Endothelial cell of umbilical vein (primary cell): ENCODE results near the gene LFNG. TPM values are rescaled to one million over a fixed set of nuclear protein-coding genes. Genes with fewer than 3 reads are reported as not detected.

Source experiments
- BruUV-seq: library from RNA; stranded (reverse); fragments of 400-500 nt; replicated peaks from 2 replicates; lab custom pipeline; 2021; lab: Mats Ljungman, UMichigan
- CTCF ChIA-PET: fragments of 300-600, 350-600 bp; sonication (Branson Sonifier 250); formaldehyde crosslinking; loops from one replicate; lab custom pipeline; 2021; ENCODE audit warnings: antibody characterized with exemption, inconsistent platforms; lab: Charles Lee
- POLR2A ChIA-PET: fragments of 300-600, 350-600 bp; sonication (Branson Sonifier 250); formaldehyde crosslinking; loops from one replicate; lab custom pipeline; 2021; ENCODE audit warnings: antibody characterized with exemption, inconsistent platforms; lab: Charles Lee
- DNase-seq: peaks from one replicate; pipeline ENCODE4 v3.0.0-alpha.2; 2011; ENCODE audit warnings: low read depth, low spot score
- FAIRE-seq: peaks from 2 replicates; lab custom pipeline; 2011; peaks lifted over from hg19 to GRCh38; lab: Jason Lieb, UNC
- H2AFZ ChIP-seq: 2 replicates; pipeline ENCODE4 v1.6.0; 2012; ENCODE audit warnings: low read depth, low read length, control low read depth, inconsistent platforms
- H3K27ac ChIP-seq: 2 replicates; pipeline ENCODE4 v1.5.1; 2011; ENCODE audit warnings: low read depth, mild to moderate bottlenecking, control low read depth, low read length, moderate library complexity; ENCODE audit not compliant: insufficient read depth
- H3K27me3 ChIP-seq, 2 experiments: 2 replicates each; pipeline versions ENCODE4 v1.6.0 to v1.6.1; 2011; ENCODE audit warnings: low read length in 2 of 2, mixed read lengths in 1 of 2; ENCODE audit not compliant: control insufficient read depth in 2 of 2, insufficient read depth in 2 of 2
- H3K36me3 ChIP-seq, 2 experiments: 2 replicates in 1 of 2; 3 replicates in 1 of 2; pipeline ENCODE4 v1.5.1; 2011; ENCODE audit warnings: low read length in 2 of 2, mild to moderate bottlenecking in 1 of 2, moderate library complexity in 1 of 2; ENCODE audit not compliant: control insufficient read depth in 2 of 2, insufficient read depth in 2 of 2; ENCODE audit errors: extremely low read depth in 1 of 2
- H3K4me1 ChIP-seq: 3 replicates; pipeline ENCODE4 v1.5.1; 2011; ENCODE audit warnings: mild to moderate bottlenecking, low read length; ENCODE audit not compliant: control insufficient read depth, insufficient read depth; ENCODE audit errors: extremely low read depth
- H3K4me2 ChIP-seq: 2 replicates; pipeline ENCODE4 v1.6.1; 2011; ENCODE audit warnings: low read length, control low read depth, mixed read lengths; ENCODE audit not compliant: insufficient read depth
- H3K4me3 ChIP-seq, 3 experiments: fragments of 200-600 bp in 1 of 3; sonication (generic), shearing (Covaris generic) in 1 of 3; replicated peaks in 1 of 3; 2 replicates each; pipeline ENCODE4 v1.5.1; 2011 to 2016; ENCODE audit warnings: control low read depth in 3 of 3, low read length in 3 of 3, mild to moderate bottlenecking in 2 of 3, inconsistent platforms in 1 of 3, low read depth in 1 of 3, moderate library complexity in 1 of 3; ENCODE audit not compliant: insufficient read depth in 1 of 3
- H3K79me2 ChIP-seq: 2 replicates; pipeline ENCODE4 v1.6.0; 2012; ENCODE audit warnings: low read length, inconsistent platforms; ENCODE audit not compliant: control insufficient read depth, insufficient read depth
- H3K9ac ChIP-seq: replicated peaks from 2 replicates; pipeline ENCODE3; 2011; ENCODE audit warnings: low read length, control low read depth; ENCODE audit not compliant: insufficient read depth; ENCODE audit errors: extremely low read depth
- H3K9me1 ChIP-seq: replicated peaks from 3 replicates; pipeline ENCODE4 v1.6.0; 2011; ENCODE audit warnings: mild to moderate bottlenecking, low read length; ENCODE audit not compliant: control insufficient read depth, insufficient read depth; ENCODE audit errors: extremely low read depth
- H3K9me3 ChIP-seq: replicated peaks from 2 replicates; pipeline ENCODE4 v1.5.1; 2012; ENCODE audit warnings: low read length, inconsistent platforms; ENCODE audit not compliant: control insufficient read depth, insufficient read depth
- H4K20me1 ChIP-seq: replicated peaks from 2 replicates; pipeline ENCODE3; 2011; ENCODE audit warnings: mild to moderate bottlenecking, low read length; ENCODE audit not compliant: control insufficient read depth, insufficient read depth; ENCODE audit errors: extremely low read depth
- EZH2 ChIP-seq: IDR thresholded peaks from 2 replicates; pipeline ENCODE4 v1.6.1; 2012; ENCODE audit warnings: borderline replicate concordance, low read depth, mild to moderate bottlenecking, moderate library complexity, low read length, inconsistent platforms; ENCODE audit not compliant: severe bottlenecking
- FOS ChIP-seq: IDR thresholded peaks from 2 replicates; pipeline ENCODE4 v1.6.1; 2011; ENCODE audit warnings: mild to moderate bottlenecking, low read length, moderate library complexity, borderline replicate concordance; ENCODE audit not compliant: insufficient read depth
- GATA2 ChIP-seq: IDR thresholded peaks from 2 replicates; pipeline ENCODE4 v1.7.0; 2011; ENCODE audit warnings: low read depth, mild to moderate bottlenecking, moderate library complexity, mixed read lengths, low read length; ENCODE audit not compliant: insufficient read length, insufficient read depth
- JUN ChIP-seq: IDR thresholded peaks from 2 replicates; pipeline ENCODE4 v1.6.1; 2011; ENCODE audit warnings: borderline replicate concordance, low read depth; ENCODE audit not compliant: insufficient read length, insufficient read depth
- MYC ChIP-seq: IDR thresholded peaks from one replicate; pipeline ENCODE4 v1.6.1; 2011; ENCODE audit warnings: mild to moderate bottlenecking, low read depth, low read length
- POLR2A ChIP-seq: IDR thresholded peaks from 2 replicates; pipeline ENCODE4 v1.6.1; 2012; ENCODE audit warnings: low read depth, mild to moderate bottlenecking, control low read depth, low read length
- POLR2AphosphoS5 ChIP-seq: IDR thresholded peaks from 2 replicates; pipeline ENCODE4 v1.6.1; 2012; ENCODE audit warnings: low read depth, mild to moderate bottlenecking, control low read depth, low read length, moderate library complexity; ENCODE audit not compliant: insufficient read depth
- dilution Hi-C: fragments of 300-500 bp; cut with MboI; formaldehyde crosslinking; loops from one replicate; pipeline ENCODE4 v1.15.0; 2019; ENCODE audit warnings: low sequenced_read_pairs; ENCODE audit not compliant: extremely low pct_ligation_motif_present
- intact Hi-C: fragments of 100-400 bp; cut with micrococcal nuclease; formaldehyde crosslinking; loops from one replicate; pipeline ENCODE4 v1.10.0; 2022
- polyA plus RNA-seq, 4 experiments: library from polyadenylated mRNA; depleted of rRNA in 3 of 4; stranded (reverse) in 3 of 4; unstranded in 1 of 4; fragments of >200 nt; gene quantifications; 2 replicates each; pipeline versions ENCODE4 v1.2.1 to v1.2.3, GENCODE V29; 2011 to 2012; ENCODE audit warnings: missing spikeins in 1 of 4
- total RNA-seq: library from RNA; stranded (reverse); gene quantifications from 2 replicates; pipeline ENCODE4 v1.2.3, GENCODE V29; 2021
- TF ChIP-seq, protein P1 (sequence below), 2 donors: IDR thresholded peaks; 1 replicate in 1 of 2; 2 replicates in 1 of 2; pipeline ENCODE4 v1.5.1; 2011; ENCODE audit warnings: low read length in 2 of 2, mild to moderate bottlenecking in 2 of 2, moderate library complexity in 2 of 2, control low read depth in 1 of 2, inconsistent platforms in 1 of 2, low read depth in 1 of 2; ENCODE audit not compliant: insufficient read depth in 1 of 2; ENCODE audit errors: extremely low read depth in 1 of 2
- TF ChIP-seq, protein P2 (sequence below): IDR thresholded peaks from 2 replicates; pipeline ENCODE4 v1.6.1; 2011; ENCODE audit not compliant: insufficient read depth, insufficient read length

Gene LFNG
- total and polyA plus RNA-seq, 2 donors (not counting 3 experiments of a cell fraction or from before 2014, with no cell fraction given) = 12.6 to 13.1 TPM

DNA sequence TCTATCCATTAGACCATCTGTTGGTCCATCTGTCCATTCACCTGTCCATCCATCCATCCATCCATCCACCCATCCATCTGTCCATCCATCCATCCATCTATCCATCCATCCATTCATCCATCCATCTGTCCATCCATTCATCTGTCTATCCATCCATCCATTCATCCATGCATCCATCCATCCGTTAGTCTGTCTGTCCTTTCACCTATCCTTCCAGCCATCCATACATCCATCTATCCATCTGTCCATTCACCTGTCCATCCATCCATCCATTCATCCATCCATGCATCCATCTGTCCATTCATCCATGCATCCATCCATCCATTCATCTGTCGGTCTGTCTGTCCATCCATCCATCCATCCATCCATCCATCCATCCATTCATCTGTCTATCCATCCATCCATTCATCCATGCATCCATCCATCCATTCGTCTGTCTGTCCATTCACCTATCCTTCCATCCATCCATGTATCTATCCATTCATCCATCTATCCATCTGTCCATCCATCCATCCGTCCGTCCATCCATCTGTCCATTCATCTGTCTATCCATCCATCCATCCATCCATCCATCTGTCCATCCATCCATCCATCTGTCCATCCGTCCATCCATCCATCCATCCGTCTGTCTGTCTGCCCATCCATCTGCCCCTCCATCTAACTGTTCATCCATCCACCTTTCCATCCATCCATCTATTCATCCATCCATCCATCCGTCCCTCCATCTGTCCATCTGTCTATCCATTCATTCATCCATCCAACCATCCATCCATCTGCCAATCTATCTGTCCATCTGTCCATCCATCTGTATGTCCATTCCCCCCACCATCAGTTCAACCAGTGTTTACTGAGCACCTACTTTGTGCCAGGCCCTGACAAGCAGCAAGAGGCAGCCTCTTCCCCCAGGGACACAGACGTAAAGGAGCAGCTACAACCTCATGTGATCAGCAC lies 4.8 kb upstream of the LFNG start:
- intact Hi-C loops = no loop called here

More for the DNA sequence above, 4.8 kb upstream of the LFNG start:
- dilution Hi-C loops = no loop called here
- no TSS peak for BruUV-seq
- Histone ChIP-seq H3K9me3 (no peaks in the 10 kb centered on the region), H3K9ac (no peak overlapping the region), H2AFZ (no peak overlapping the region), H3K4me1 (peaks cover 24% of the 10 kb centered on the region), H3K9me1 (no peaks in the 10 kb centered on the region), H3K79me2 (no peaks in the 10 kb centered on the region), H3K27ac (no peak overlapping the region), H3K36me3 (no peaks in the 10 kb centered on the region), H3K27me3 (no peaks in the 10 kb centered on the region), H3K4me2 (no peak overlapping the region), H4K20me1 (no peaks in the 10 kb centered on the region), H3K4me3 (no peak overlapping the region)
- ChIA-PET POLR2A (no interaction called here), CTCF (no interaction called here)
- TF ChIP-seq, protein P1, sequence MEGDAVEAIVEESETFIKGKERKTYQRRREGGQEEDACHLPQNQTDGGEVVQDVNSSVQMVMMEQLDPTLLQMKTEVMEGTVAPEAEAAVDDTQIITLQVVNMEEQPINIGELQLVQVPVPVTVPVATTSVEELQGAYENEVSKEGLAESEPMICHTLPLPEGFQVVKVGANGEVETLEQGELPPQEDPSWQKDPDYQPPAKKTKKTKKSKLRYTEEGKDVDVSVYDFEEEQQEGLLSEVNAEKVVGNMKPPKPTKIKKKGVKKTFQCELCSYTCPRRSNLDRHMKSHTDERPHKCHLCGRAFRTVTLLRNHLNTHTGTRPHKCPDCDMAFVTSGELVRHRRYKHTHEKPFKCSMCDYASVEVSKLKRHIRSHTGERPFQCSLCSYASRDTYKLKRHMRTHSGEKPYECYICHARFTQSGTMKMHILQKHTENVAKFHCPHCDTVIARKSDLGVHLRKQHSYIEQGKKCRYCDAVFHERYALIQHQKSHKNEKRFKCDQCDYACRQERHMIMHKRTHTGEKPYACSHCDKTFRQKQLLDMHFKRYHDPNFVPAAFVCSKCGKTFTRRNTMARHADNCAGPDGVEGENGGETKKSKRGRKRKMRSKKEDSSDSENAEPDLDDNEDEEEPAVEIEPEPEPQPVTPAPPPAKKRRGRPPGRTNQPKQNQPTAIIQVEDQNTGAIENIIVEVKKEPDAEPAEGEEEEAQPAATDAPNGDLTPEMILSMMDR (IDR thresholded peaks at IDR 0.05; ENCODE audit: extremely low read depth in 1 of 2, insufficient read depth in 1 of 2, low read depth in 1 of 2, low read length in 2 of 2) = no peak
- TF ChIP-seq, protein P2, sequence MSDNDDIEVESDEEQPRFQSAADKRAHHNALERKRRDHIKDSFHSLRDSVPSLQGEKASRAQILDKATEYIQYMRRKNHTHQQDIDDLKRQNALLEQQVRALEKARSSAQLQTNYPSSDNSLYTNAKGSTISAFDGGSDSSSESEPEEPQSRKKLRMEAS = no peak
- TF ChIP-seq MYC (no peak), EZH2 (no peak), JUN (no peak), POLR2A (no peak), FOS (no peak), GATA2 (no peak), POLR2AphosphoS5 (no peak)
- FAIRE-seq (no peak), DNase-seq (no peak)
